ENCODE data around the gene MICAL3.

The MICAL3 gene

GRCh38 chr22:17744430-17744829 is 279.9 kb downstream of the MICAL3 start:
- in situ Hi-C loops (cut with HindIII; ENCODE audit: low sequenced_read_pairs), result no loop called here

- in situ Hi-C loops (cut with HindIII; ENCODE audit: low sequenced_read_pairs), result no loop called here
These were observed 280.5 kb downstream of the MICAL3 start for GRCh38 chr22:17743661-17744411.

- in situ Hi-C loops (cut with HindIII; ENCODE audit: low sequenced_read_pairs), result no loop called here
These were observed 281.8 kb downstream of the MICAL3 start for GRCh38 chr22:17742527-17742902.

GRCh38 chr22:17741866-17742526 is 282.4 kb downstream of the MICAL3 start:
- in situ Hi-C loops (cut with HindIII; ENCODE audit: low sequenced_read_pairs), result no loop called here

- in situ Hi-C loops (cut with HindIII; ENCODE audit: low sequenced_read_pairs), result no loop called here
These were observed 285.0 kb downstream of the MICAL3 start for GRCh38 chr22:17739196-17739975.

- in situ Hi-C loops (cut with HindIII; ENCODE audit: low sequenced_read_pairs), result no loop called here
These were observed 285.8 kb downstream of the MICAL3 start for GRCh38 chr22:17738386-17739128.
